H9 (cell line): Measurements from ENCODE around the gene WFDC12. TPM values are rescaled to one million over a fixed set of nuclear protein-coding genes. Genes with fewer than 3 reads are reported as not detected.

Source experiments
- DNase-seq: peaks from one replicate; pipeline ENCODE4 v3.0.0-alpha.2; 2017
- H2AFZ ChIP-seq: one replicate; pipeline ENCODE4 v1.6.1; 2013; ENCODE audit warnings: mild to moderate bottlenecking, low read length, control low read depth, moderate library complexity
- H2AK5ac ChIP-seq: 2 replicates; pipeline ENCODE4 v1.6.1; 2013; ENCODE audit warnings: low read length, control low read depth, mixed read lengths; ENCODE audit not compliant: insufficient read length
- H2BK120ac ChIP-seq: one replicate; pipeline ENCODE4 v1.6.1; 2013; ENCODE audit warnings: low read depth, mild to moderate bottlenecking, low read length, control low read depth, inconsistent platforms; ENCODE audit not compliant: poor library complexity, severe bottlenecking
- H2BK12ac ChIP-seq: 2 replicates; pipeline ENCODE4 v1.6.1; 2013; ENCODE audit warnings: low read length, control low read depth, mixed read lengths, low read depth; ENCODE audit not compliant: insufficient read length
- H2BK15ac ChIP-seq: 2 replicates; pipeline ENCODE4 v1.6.1; 2013; ENCODE audit warnings: low read depth, low read length, control low read depth
- H2BK20ac ChIP-seq: one replicate; pipeline ENCODE4 v1.6.1; 2013; ENCODE audit warnings: low read depth, mild to moderate bottlenecking, low read length, control low read depth, inconsistent platforms; ENCODE audit not compliant: poor library complexity, severe bottlenecking
- H2BK5ac ChIP-seq: 2 replicates; pipeline ENCODE4 v1.6.1; 2013; ENCODE audit warnings: low read length, control low read depth, mixed read lengths; ENCODE audit not compliant: insufficient read length
- H3K14ac ChIP-seq: 2 replicates; pipeline ENCODE4 v1.6.1; 2013; ENCODE audit warnings: low read length, control low read depth; ENCODE audit not compliant: insufficient read depth
- H3K18ac ChIP-seq: 2 replicates; pipeline ENCODE4 v1.6.1; 2013; ENCODE audit warnings: low read depth, mild to moderate bottlenecking, mixed read lengths, low read length, control low read depth; ENCODE audit not compliant: insufficient read length
- H3K23ac ChIP-seq: 2 replicates; pipeline ENCODE4 v1.6.1; 2013; ENCODE audit warnings: low read length, control low read depth, mixed read lengths, low read depth; ENCODE audit not compliant: insufficient read length
- H3K23me2 ChIP-seq: 2 replicates; pipeline ENCODE4 v1.6.1; 2013; ENCODE audit warnings: low read depth, mild to moderate bottlenecking, mixed read lengths, low read length, control low read depth; ENCODE audit not compliant: insufficient read length, poor library complexity, severe bottlenecking
- H3K27ac ChIP-seq: 2 replicates; pipeline ENCODE4 v1.5.1; 2013; ENCODE audit warnings: low read length, control low read depth, mixed read lengths, low read depth; ENCODE audit not compliant: insufficient read length
- H3K27me3 ChIP-seq: 2 replicates; pipeline ENCODE4 v1.6.1; 2013; ENCODE audit warnings: low read length, control low read depth, inconsistent platforms; ENCODE audit not compliant: insufficient read depth
- H3K4ac ChIP-seq: 2 replicates; pipeline ENCODE4 v1.6.1; 2013; ENCODE audit warnings: low read depth, mild to moderate bottlenecking, control low read depth, inconsistent platforms, low read length, moderate library complexity
- H3K4me1 ChIP-seq: 2 replicates; pipeline ENCODE4 v1.6.1; 2013; ENCODE audit warnings: low read length, control low read depth, inconsistent platforms; ENCODE audit not compliant: insufficient read depth
- H3K4me2 ChIP-seq: 2 replicates; pipeline ENCODE4 v1.6.1; 2013; ENCODE audit warnings: low read length, control low read depth, mixed read lengths; ENCODE audit not compliant: insufficient read length, insufficient read depth
- H3K56ac ChIP-seq: 2 replicates; pipeline ENCODE4 v1.6.1; 2013; ENCODE audit warnings: low read depth, mild to moderate bottlenecking, mixed read lengths, low read length, control low read depth; ENCODE audit not compliant: insufficient read length
- H3K79me1 ChIP-seq: 2 replicates; pipeline ENCODE4 v1.6.1; 2013; ENCODE audit warnings: low read depth, mild to moderate bottlenecking, moderate library complexity, low read length, control low read depth, inconsistent platforms; ENCODE audit not compliant: insufficient read depth, poor library complexity, severe bottlenecking
- H3K79me2 ChIP-seq: 2 replicates; pipeline ENCODE4 v1.6.1; 2013; ENCODE audit warnings: low read length, control low read depth, inconsistent platforms; ENCODE audit not compliant: insufficient read depth
- H3K9ac ChIP-seq: 2 replicates; pipeline ENCODE4 v1.6.1; 2013; ENCODE audit warnings: low read length, control low read depth, mixed read lengths; ENCODE audit not compliant: insufficient read length; ENCODE audit errors: extremely low read depth
- H3K9me3 ChIP-seq: one replicate; pipeline ENCODE4 v1.6.1; 2013; ENCODE audit warnings: low read depth, low read length, inconsistent platforms; ENCODE audit not compliant: control insufficient read depth
- H3T11ph ChIP-seq: one replicate; pipeline ENCODE4 v1.6.1; 2013; ENCODE audit warnings: mild to moderate bottlenecking, low read length, control low read depth, inconsistent platforms
- H4K20me1 ChIP-seq: one replicate; pipeline ENCODE4 v1.6.1; 2013; ENCODE audit not compliant: control insufficient read depth, insufficient read length, insufficient read depth
- H4K5ac ChIP-seq: 2 replicates; pipeline ENCODE4 v1.6.1; 2013; ENCODE audit warnings: low read depth, mild to moderate bottlenecking, mixed read lengths, low read length, control low read depth; ENCODE audit not compliant: insufficient read length
- H4K8ac ChIP-seq: replicated peaks from 2 replicates; pipeline ENCODE4 v1.6.1; 2013; ENCODE audit warnings: low read length, control low read depth, mixed read lengths, low read depth; ENCODE audit not compliant: insufficient read length
- H4K91ac ChIP-seq: 2 replicates; pipeline ENCODE4 v1.6.1; 2013; ENCODE audit warnings: low read depth, mild to moderate bottlenecking, moderate library complexity, mixed read lengths, low read length, control low read depth; ENCODE audit not compliant: insufficient read length
- H3K27ac Mint-ChIP-seq, 3 experiments: 2 replicates in 2 of 3; 3 replicates in 1 of 3; pipeline ENCODE4 v1.8.0; 2020 to 2021; ENCODE audit warnings: mixed read lengths in 3 of 3, mild to moderate bottlenecking in 1 of 3, moderate library complexity in 1 of 3
- H3K27me3 Mint-ChIP-seq: 2 replicates; pipeline ENCODE4 v1.8.0; 2021; ENCODE audit warnings: low read depth, mild to moderate bottlenecking, moderate library complexity, mixed read lengths
- H3K36me3 Mint-ChIP-seq, 3 experiments: 2 replicates in 2 of 3; 3 replicates in 1 of 3; pipeline ENCODE4 v1.8.0; 2020 to 2021; ENCODE audit warnings: low read depth in 3 of 3, mixed read lengths in 3 of 3; ENCODE audit not compliant: insufficient read depth in 1 of 3
- H3K4me1 Mint-ChIP-seq, 2 experiments: 2 replicates each; pipeline ENCODE4 v1.8.0; 2020; ENCODE audit warnings: mixed read lengths in 2 of 2
- H3K4me3 Mint-ChIP-seq, 2 experiments: 2 replicates in 1 of 2; 3 replicates in 1 of 2; pipeline ENCODE4 v1.8.0; 2020 to 2021; ENCODE audit warnings: mild to moderate bottlenecking in 2 of 2, mixed read lengths in 2 of 2, moderate library complexity in 1 of 2
- H3K9me3 Mint-ChIP-seq, 2 experiments: 2 replicates in 1 of 2; 3 replicates in 1 of 2; pipeline ENCODE4 v1.8.0; 2020; ENCODE audit warnings: mild to moderate bottlenecking in 2 of 2, mixed read lengths in 2 of 2, moderate library complexity in 1 of 2
- WGBS: extraction: QIAGEN DNeasy Blood & Tissue Kit; methylation state at CpG from one replicate; pipeline ENCODE4 v1.1.7; 2013; ENCODE audit warnings: missing lambda C conversion rate, low lambda C conversion rate, mixed read lengths; ENCODE audit not compliant: insufficient read length; ENCODE audit errors: extremely low coverage; 5-methylcytosine and 5-hydroxymethylcytosine counted together
- total RNA-seq: library from RNA; stranded (reverse); gene quantifications from 2 replicates; pipeline ENCODE4 v1.2.1, GENCODE V29; 2021
- TF ChIP-seq, protein P1 (sequence below): fragments of 200-600 bp; sonication (generic); conservative IDR thresholded peaks from 3 replicates; pipeline ENCODE4 v1.8.0; 2021; ENCODE audit warnings: antibody characterized with exemption, mild to moderate bottlenecking

WFDC12 gene
- total RNA-seq, 1 experiment from 2014 or later, result not detected

DNA sequence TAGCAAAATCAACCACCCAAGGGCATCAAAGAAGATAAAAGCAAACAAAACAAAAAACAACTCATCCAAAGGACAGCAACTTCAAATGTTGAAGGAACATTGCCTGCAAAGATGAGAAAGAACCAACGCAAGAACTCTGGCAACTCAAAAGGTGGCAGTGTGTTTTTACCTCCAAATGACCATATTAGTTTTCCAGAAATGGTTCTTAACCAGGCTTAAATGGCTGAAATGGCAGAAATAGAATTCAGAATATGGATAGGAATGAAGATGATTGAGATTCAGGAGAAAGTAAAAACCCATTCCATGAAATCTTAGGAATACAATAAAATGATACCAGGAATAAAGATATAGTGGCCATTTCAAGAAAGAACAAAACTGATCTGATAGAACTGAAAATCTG lies 40.6 kb upstream of the WFDC12 start:
- no peaks in the 10 kb centered on the region for H3K23me2 ChIP-seq
- H3K27ac Mint-ChIP-seq, result no peak overlapping the region
- no peak overlapping the region for H2BK20ac ChIP-seq
- no peak overlapping the region for H3K18ac ChIP-seq
- no peak overlapping the region for H2BK5ac ChIP-seq
- H3K27ac ChIP-seq, result no peak overlapping the region
- H2AFZ ChIP-seq, result no peak overlapping the region
- no peak overlapping the region for H3K14ac ChIP-seq
- H3K9ac ChIP-seq, result no peak overlapping the region
- H3K27me3 Mint-ChIP-seq, result peaks cover 26% of the 10 kb centered on the region
- TF ChIP-seq, protein P1, sequence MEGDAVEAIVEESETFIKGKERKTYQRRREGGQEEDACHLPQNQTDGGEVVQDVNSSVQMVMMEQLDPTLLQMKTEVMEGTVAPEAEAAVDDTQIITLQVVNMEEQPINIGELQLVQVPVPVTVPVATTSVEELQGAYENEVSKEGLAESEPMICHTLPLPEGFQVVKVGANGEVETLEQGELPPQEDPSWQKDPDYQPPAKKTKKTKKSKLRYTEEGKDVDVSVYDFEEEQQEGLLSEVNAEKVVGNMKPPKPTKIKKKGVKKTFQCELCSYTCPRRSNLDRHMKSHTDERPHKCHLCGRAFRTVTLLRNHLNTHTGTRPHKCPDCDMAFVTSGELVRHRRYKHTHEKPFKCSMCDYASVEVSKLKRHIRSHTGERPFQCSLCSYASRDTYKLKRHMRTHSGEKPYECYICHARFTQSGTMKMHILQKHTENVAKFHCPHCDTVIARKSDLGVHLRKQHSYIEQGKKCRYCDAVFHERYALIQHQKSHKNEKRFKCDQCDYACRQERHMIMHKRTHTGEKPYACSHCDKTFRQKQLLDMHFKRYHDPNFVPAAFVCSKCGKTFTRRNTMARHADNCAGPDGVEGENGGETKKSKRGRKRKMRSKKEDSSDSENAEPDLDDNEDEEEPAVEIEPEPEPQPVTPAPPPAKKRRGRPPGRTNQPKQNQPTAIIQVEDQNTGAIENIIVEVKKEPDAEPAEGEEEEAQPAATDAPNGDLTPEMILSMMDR, result no peak
- H4K20me1 ChIP-seq, result no peaks in the 10 kb centered on the region
- no peaks in the 10 kb centered on the region for H3K79me2 ChIP-seq
- no peak overlapping the region for H3K56ac ChIP-seq
- no peaks in the 10 kb centered on the region for H3K79me1 ChIP-seq
- H4K8ac ChIP-seq, result no peak overlapping the region
- H3K4me1 Mint-ChIP-seq, result no peaks in the 10 kb centered on the region
- no peak overlapping the region for H3K4me2 ChIP-seq
- H2BK15ac ChIP-seq, result no peak overlapping the region
- peaks cover 22 to 26% of the 10 kb centered on the region in 2 experiments for H3K9me3 Mint-ChIP-seq
- WGBS, result no CpG with 5 or more reads among the region's 1 CpG
- no peak overlapping the region for H4K91ac ChIP-seq
- no peaks in the 10 kb centered on the region for H3K9me3 ChIP-seq
- DNase-seq, result no peak
- H2AK5ac ChIP-seq, result no peak overlapping the region
- no peak overlapping the region for H4K5ac ChIP-seq
- H3K27me3 ChIP-seq, result no peaks in the 10 kb centered on the region
- H2BK120ac ChIP-seq, result no peak overlapping the region
- H2BK12ac ChIP-seq, result no peak overlapping the region
- no peaks in the 10 kb centered on the region for H3K36me3 Mint-ChIP-seq
- H3T11ph ChIP-seq, result no peak overlapping the region
- no peak overlapping the region for H3K4ac ChIP-seq
- H3K4me1 ChIP-seq, result no peaks in the 10 kb centered on the region
- no peak overlapping the region for H3K4me3 Mint-ChIP-seq
- H3K23ac ChIP-seq, result no peak overlapping the region
